ENCODE results near the gene CCDC33. TPM values are rescaled to one million over a fixed set of nuclear protein-coding genes. Genes with fewer than 3 reads are reported as not detected.

CCDC33 gene
- total and polyA plus RNA-seq, 2 experiments from 2014 or later: not detected

- no peaks in the 10 kb centered on the region for H3K79me2 ChIP-seq (ENCODE audit: insufficient read depth)
- TF ChIP-seq EZH2 (IDR thresholded peaks at IDR 0.05; ENCODE audit: insufficient read depth, poor library complexity, severe bottlenecking): no peak
- H3K27me3 ChIP-seq (replicated peaks; ENCODE audit: insufficient read depth): no peaks in the 10 kb centered on the region
- 91 to 93% methylated on average over 6 of the region's 6 CpGs for WGBS, 2 experiments (ENCODE audit: low coverage in 1 of 2, low lambda C conversion rate in 2 of 2, missing lambda C conversion rate in 2 of 2)
- peaks cover 31% of the 10 kb centered on the region for H3K4me1 ChIP-seq (ENCODE audit: insufficient read depth)
- no peak overlapping the region for H3K4me2 ChIP-seq (ENCODE audit: unreplicated experiment)
- peak overlapping the region; percentile 34; the same call in 1 of the 2 replicates for H3K27ac ChIP-seq
- no peaks in the 10 kb centered on the region for H3K9me3 ChIP-seq (ENCODE audit: low read depth)
- H3K9me2 ChIP-seq (ENCODE audit: insufficient read depth): no peaks in the 10 kb centered on the region
- no peak for DNase-seq
- H3K36me3 ChIP-seq (ENCODE audit: low read depth): no peaks in the 10 kb centered on the region
- no peak overlapping the region for H2AFZ ChIP-seq
- H3K9ac ChIP-seq: no peak overlapping the region
- peaks cover 16% of the 10 kb centered on the region for H3F3A ChIP-seq (ENCODE audit: insufficient read depth)
- H4K20me1 ChIP-seq (ENCODE audit: insufficient read depth): no peaks in the 10 kb centered on the region
- no peak overlapping the region for H3K4me3 ChIP-seq
- in situ Hi-C loops (cut with MboI): no loop called here
These were observed 149.6 kb downstream of the CCDC33 start for GRCh38 chr15:74385733-74386132.

Other genes starting within 250 kb of the CCDC33 start
- gene STOML1, start 244.0 kb upstream of the CCDC33 start, total RNA-seq (2014; rRNA removed; shearing (Covaris generic)): 27.8 and 43.9 TPM in 2 replicates
- 26.9 and 27.2 TPM in 2 replicates for gene STOML1, start 244.0 kb upstream of the CCDC33 start, polyA plus RNA-seq (2016; fragmentation: Nextera tagmentation; extraction: Ambion mirVana)
- gene PML, start 241.6 kb upstream of the CCDC33 start, total RNA-seq (2014; rRNA removed; shearing (Covaris generic)): 55.3 and 74.7 TPM in 2 replicates
- gene PML, start 241.6 kb upstream of the CCDC33 start, polyA plus RNA-seq (2016; fragmentation: Nextera tagmentation; extraction: Ambion mirVana): 52.9 and 58.0 TPM in 2 replicates
- gene GOLGA6A, start 153.8 kb upstream of the CCDC33 start, total RNA-seq (2014; rRNA removed; shearing (Covaris generic)): not detected in 2 replicates
- not detected in 2 replicates for gene GOLGA6A, start 153.8 kb upstream of the CCDC33 start, polyA plus RNA-seq (2016; fragmentation: Nextera tagmentation; extraction: Ambion mirVana)
- not detected in 2 replicates for gene ISLR2, start 105.7 kb upstream of the CCDC33 start, total RNA-seq (2014; rRNA removed; shearing (Covaris generic))
- 0.20 TPM in 1 of 2 replicates, not detected in the other for gene ISLR2, start 105.7 kb upstream of the CCDC33 start, polyA plus RNA-seq (2016; fragmentation: Nextera tagmentation; extraction: Ambion mirVana)
- 110 and 127 TPM in 2 replicates for gene ISLR, start 62.6 kb upstream of the CCDC33 start, total RNA-seq (2014; rRNA removed; shearing (Covaris generic))
- gene ISLR, start 62.6 kb upstream of the CCDC33 start, polyA plus RNA-seq (2016; fragmentation: Nextera tagmentation; extraction: Ambion mirVana): 124 and 125 TPM in 2 replicates
- gene STRA6, start 33.5 kb upstream of the CCDC33 start, total RNA-seq (2014; rRNA removed; shearing (Covaris generic)): not detected in 2 replicates
- gene STRA6, start 33.5 kb upstream of the CCDC33 start, polyA plus RNA-seq (2016; fragmentation: Nextera tagmentation; extraction: Ambion mirVana): 0.22 TPM in 1 of 2 replicates, not detected in the other
- gene CYP11A1, start 131.3 kb downstream of the CCDC33 start, total RNA-seq (2014; rRNA removed; shearing (Covaris generic)): 0.25 and 0.32 TPM in 2 replicates
- gene CYP11A1, start 131.3 kb downstream of the CCDC33 start, polyA plus RNA-seq (2016; fragmentation: Nextera tagmentation; extraction: Ambion mirVana): 1.2 and 1.9 TPM in 2 replicates
- 132 and 151 TPM in 2 replicates for gene SEMA7A, start 197.6 kb downstream of the CCDC33 start, total RNA-seq (2014; rRNA removed; shearing (Covaris generic))
- gene SEMA7A, start 197.6 kb downstream of the CCDC33 start, polyA plus RNA-seq (2016; fragmentation: Nextera tagmentation; extraction: Ambion mirVana): 41.2 and 42.3 TPM in 2 replicates
- 70.4 and 74.2 TPM in 2 replicates for gene UBL7, start 224.8 kb downstream of the CCDC33 start, total RNA-seq (2014; rRNA removed; shearing (Covaris generic))
- 78.6 and 79.1 TPM in 2 replicates for gene UBL7, start 224.8 kb downstream of the CCDC33 start, polyA plus RNA-seq (2016; fragmentation: Nextera tagmentation; extraction: Ambion mirVana)